GM12801 (cell line): Measurements from ENCODE around the gene HTR3B.

ENCODE experiments used
- CTCF ChIP-seq: IDR thresholded peaks from one replicate; pipeline ENCODE4 v1.5.1; 2011; ENCODE audit warnings: control low read depth; ENCODE audit not compliant: insufficient read length; ENCODE audit errors: extremely low read depth

The HTR3B gene

DNA sequence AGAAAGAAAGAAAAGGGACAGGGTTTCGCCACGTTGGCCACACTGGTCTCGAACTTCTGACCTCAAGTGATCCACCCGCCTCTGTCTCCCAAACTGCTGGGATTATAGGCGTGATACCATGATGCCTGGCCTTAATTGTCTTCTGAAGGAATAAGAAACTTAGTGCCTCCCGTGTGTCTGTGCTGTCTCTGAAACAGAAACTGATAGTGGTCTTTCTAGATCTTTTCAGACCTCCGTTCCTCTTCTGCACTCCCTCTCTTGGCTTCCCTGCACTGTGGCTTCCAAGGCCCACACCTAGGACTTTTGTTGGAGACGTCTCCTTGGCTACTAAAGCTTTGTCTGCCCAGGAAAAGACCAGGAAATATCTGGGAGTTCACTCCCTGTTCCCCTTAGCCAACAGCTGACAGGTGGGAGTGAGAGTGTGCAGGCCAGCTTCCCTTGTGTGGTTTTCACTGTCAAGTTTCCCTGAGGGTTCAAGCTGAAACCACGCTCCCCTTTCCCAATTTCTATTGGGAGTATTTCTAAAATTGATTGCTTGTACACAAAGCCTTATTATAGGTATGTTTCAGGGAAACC lies 10.1 kb upstream of the HTR3B start:
- no peak for TF ChIP-seq CTCF

DNA sequence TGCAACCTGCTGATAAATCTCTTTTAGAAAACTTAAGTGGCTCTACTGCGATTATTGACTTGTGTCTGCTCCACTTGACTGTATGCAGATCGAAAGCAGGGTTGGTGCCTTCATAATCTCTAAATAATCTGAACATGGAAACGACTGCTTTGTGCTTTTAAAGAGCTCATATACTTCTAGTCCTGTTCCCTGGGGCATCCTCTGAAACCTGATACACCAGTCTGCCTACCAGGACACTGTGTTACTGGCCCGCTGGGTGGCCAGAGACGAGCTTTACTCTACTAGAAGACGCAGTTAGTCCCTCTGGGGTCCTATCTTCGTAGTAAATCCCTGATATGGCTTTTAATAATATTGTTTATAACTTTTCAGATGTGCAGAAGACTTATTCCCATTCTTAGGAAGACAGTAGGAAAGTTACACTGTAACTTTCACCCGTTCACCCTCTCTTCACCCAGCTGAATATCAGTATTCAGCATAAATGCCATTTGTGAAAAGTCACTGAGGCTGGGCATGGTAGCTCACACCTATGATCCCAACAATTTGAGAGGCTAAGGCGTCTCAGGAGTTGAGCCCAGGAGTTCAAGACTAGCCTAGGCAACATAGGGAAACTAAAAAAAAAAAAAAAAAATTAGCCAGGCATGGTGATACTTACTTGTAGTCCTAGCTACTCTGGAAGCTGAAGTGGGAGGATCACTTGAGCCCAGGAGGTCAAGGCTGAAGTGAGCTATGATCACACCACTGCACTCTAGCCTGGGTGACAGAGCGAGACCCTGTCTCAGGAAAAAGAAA lies 9.0 kb upstream of the HTR3B start:
- TF ChIP-seq CTCF, result no peak

DNA sequence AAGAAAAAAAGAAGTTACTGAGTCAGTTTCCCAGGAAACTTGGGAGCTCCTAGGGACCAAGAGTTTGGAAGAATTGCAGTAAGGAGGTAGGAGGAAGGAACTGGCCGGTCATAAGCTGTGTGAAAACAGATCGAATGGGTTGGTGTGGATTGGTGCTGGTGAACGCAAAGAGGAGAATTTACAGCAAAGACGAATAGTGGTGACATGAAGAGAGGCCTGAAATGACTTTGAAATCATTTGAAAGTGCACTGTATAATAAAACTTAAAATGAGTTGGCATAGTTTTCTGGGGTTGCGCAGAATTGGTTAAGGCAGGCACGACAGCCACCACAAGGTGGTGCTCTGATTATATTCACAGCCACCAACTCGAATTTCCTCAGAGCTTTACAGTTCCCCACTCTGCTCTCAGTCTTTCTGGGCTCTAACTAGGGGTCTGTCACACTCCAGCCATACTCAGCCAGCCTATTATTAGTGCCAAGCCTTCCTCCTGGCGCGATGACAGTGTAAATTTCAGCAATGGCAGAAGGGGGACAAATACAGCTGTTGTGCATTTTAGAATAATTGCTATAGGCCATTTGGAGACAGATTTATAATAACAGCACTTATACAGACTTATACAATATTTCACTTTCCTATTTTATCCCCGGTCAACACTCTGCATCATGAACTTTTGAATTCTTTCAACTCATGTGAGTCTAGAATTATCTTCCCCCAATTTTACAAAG lies 8.3 kb upstream of the HTR3B start:
- no peak for TF ChIP-seq CTCF

- TF ChIP-seq CTCF, result no peak
These were observed 3.5 kb upstream of the HTR3B start for GRCh38 chr11:113901141-113901540.

DNA sequence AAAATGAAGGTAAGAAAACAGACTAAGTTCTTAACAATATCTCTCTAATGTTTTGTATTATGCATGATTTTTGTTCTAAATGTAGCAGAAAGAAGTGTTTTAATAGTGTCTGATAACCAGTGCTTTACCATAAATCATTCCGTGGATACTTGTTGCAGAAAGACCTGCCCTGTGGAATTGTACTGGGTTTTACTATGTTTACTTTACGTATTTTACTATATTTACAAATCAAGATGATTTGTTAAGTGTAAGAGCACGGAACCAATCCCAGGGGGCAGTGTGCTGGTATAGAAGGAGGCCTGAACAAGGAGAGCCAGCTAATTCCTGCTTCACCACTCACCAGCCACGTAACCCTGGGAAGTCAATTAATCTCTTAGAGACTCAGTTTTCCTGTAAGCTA lies 1.4 kb downstream of the HTR3B start:
- TF ChIP-seq CTCF, result no peak

- no peak for TF ChIP-seq CTCF
These were observed 1.9 kb downstream of the HTR3B start for GRCh38 chr11:113906516-113906915.

DNA sequence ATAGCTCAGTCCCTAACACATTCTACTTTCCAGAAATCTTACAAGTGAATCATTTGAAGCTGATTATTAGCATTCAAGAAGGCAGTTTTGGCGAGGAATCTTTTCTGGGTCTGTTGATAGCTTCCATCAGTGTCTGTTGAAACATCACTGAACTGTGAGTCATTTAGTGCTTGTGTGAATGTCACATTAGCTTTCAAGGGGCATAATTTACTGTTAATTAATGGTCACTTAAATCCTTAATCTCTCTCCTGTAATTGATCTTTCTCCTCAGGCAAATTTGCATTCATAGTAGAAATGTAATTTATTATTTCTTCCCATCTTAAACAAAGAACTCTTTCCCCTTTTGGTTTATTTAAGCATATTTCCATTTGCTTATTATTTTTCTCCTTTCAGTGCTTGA lies 2.6 kb downstream of the HTR3B start:
- no peak for TF ChIP-seq CTCF
